Neural progenitor cell (in vitro differentiated cells): ENCODE results near the gene MEF2D. TPM values are rescaled to one million over a fixed set of nuclear protein-coding genes. Genes with fewer than 3 reads are reported as not detected.

Source experiments
- DNase-seq: peaks from one replicate; pipeline ENCODE4 v3.0.0-alpha.2; 2016; ENCODE audit warnings: low spot score
- H2AFZ ChIP-seq: fragments of 200-600 bp; sonication (generic); replicated peaks from 2 replicates; pipeline ENCODE4 v1.6.1; 2016; ENCODE audit warnings: antibody characterized with exemption
- H3F3A ChIP-seq: fragments of 200-600 bp; sonication (generic); 2 replicates; pipeline ENCODE4 v1.6.1; 2016; ENCODE audit warnings: antibody characterized with exemption, low read depth
- H3K27ac ChIP-seq: fragments of 200-600 bp; sonication (generic); 2 replicates; pipeline ENCODE4 v1.5.1; 2016; ENCODE audit warnings: mild to moderate bottlenecking
- H3K27me3 ChIP-seq: fragments of 200-600 bp; sonication (generic); 2 replicates; pipeline ENCODE4 v1.6.1; 2016; ENCODE audit warnings: mild to moderate bottlenecking, moderate library complexity
- H3K36me3 ChIP-seq: fragments of 200-600 bp; sonication (generic); 2 replicates; pipeline ENCODE4 v1.5.1; 2016
- H3K4me1 ChIP-seq: fragments of 200-600 bp; sonication (generic); 2 replicates; pipeline ENCODE4 v1.6.1; 2016; ENCODE audit warnings: mixed run types
- H3K4me2 ChIP-seq: fragments of 200-600 bp; sonication (generic); 2 replicates; pipeline ENCODE4 v1.6.1; 2016
- H3K4me3 ChIP-seq: fragments of 200-600 bp; sonication (generic); 2 replicates; pipeline ENCODE4 v1.5.1; 2016
- H3K79me2 ChIP-seq: fragments of 200-600 bp; sonication (generic); 2 replicates; pipeline ENCODE4 v1.6.1; 2016; ENCODE audit warnings: low read depth
- H3K9ac ChIP-seq: fragments of 200-600 bp; sonication (generic); 2 replicates; pipeline ENCODE4 v1.6.1; 2016
- H3K9me3 ChIP-seq: fragments of 200-600 bp; sonication (generic); 2 replicates; pipeline ENCODE4 v1.5.1; 2016; ENCODE audit warnings: low read depth
- H4K20me1 ChIP-seq: fragments of 200-600 bp; sonication (generic); 2 replicates; pipeline ENCODE4 v1.6.1; 2016; ENCODE audit warnings: low read depth
- H3K27ac Mint-ChIP-seq: 3 replicates; pipeline ENCODE4 v1.8.0; 2021; ENCODE audit warnings: mixed read lengths
- H3K27me3 Mint-ChIP-seq: 2 replicates; pipeline ENCODE4 v1.8.0; 2022; ENCODE audit warnings: low read depth, mild to moderate bottlenecking, inconsistent platforms, moderate library complexity, mixed read lengths; ENCODE audit not compliant: insufficient read depth
- H3K36me3 Mint-ChIP-seq: 3 replicates; pipeline ENCODE4 v1.8.0; 2021; ENCODE audit warnings: mixed read lengths
- H3K4me1 Mint-ChIP-seq: 3 replicates; pipeline ENCODE4 v1.8.0; 2021; ENCODE audit warnings: mixed read lengths
- H3K4me3 Mint-ChIP-seq: 3 replicates; pipeline ENCODE4 v1.8.0; 2021; ENCODE audit warnings: mild to moderate bottlenecking, moderate library complexity, mixed read lengths
- H3K9me3 Mint-ChIP-seq: 3 replicates; pipeline ENCODE4 v1.8.0; 2020; ENCODE audit warnings: mixed read lengths
- EZH2 ChIP-seq: fragments of 200-600 bp; sonication (generic); IDR thresholded peaks from 2 replicates; pipeline ENCODE4 v1.6.1; 2017; ENCODE audit warnings: antibody characterized with exemption, mild to moderate bottlenecking, moderate library complexity
- EZH2phosphoT487 ChIP-seq: fragments of 200-600 bp; sonication (generic); IDR thresholded peaks from 2 replicates; pipeline ENCODE4 v1.6.1; 2017; ENCODE audit warnings: antibody characterized with exemption
- total RNA-seq: library from RNA; depleted of rRNA; stranded (reverse); fragments of >200 nt; gene quantifications from 2 replicates; pipeline ENCODE4 v1.2.3, GENCODE V29; 2015; ENCODE audit warnings: low replicate concordance
- TF ChIP-seq, protein P1 (sequence below): fragments of 200-600 bp; sonication (generic); IDR thresholded peaks from 2 replicates; pipeline ENCODE4 v1.5.1; 2017; ENCODE audit warnings: antibody characterized with exemption, mild to moderate bottlenecking

Gene MEF2D
- total RNA-seq: 1.8 and 7.1 TPM in 2 replicates

DNA sequence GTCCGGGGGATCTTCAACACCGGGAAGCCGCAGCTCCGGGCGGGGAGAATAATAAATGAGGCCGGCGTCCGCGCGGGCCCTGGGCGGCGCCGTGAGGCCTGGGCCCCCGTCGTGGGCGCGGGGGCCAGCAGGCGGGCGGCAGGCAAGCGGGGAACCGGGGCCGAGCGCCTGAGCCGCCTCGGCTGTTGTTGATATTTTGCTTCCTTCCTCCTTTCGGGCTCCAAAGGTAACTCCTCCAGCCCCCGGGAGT is at the start of gene MEF2D:
Gene MEF2D (minus strand): TSS at position 233 of the 250 bp plus-strand sequence. CDS start 17,483 bp downstream, outside the sequence.
- H3K79me2 ChIP-seq: peaks cover 34% of the 10 kb centered on the region
- no peaks in the 10 kb centered on the region for H3K9me3 ChIP-seq
- H3K4me3 ChIP-seq: peak within 1 kb of the TSS; percentile 93
- no peaks in the 10 kb centered on the region for H3K27me3 ChIP-seq
- H3K4me1 ChIP-seq: peaks cover 35% of the 10 kb centered on the region
- H3K27ac Mint-ChIP-seq: peak within 1 kb of the TSS; percentile 91
- peaks cover 8% of the 10 kb centered on the region for H3K27me3 Mint-ChIP-seq
- peak within 1 kb of the TSS; percentile 95 for H3K4me2 ChIP-seq
- peaks cover 44% of the 10 kb centered on the region for H3F3A ChIP-seq
- H3K36me3 ChIP-seq: no peaks in the 10 kb centered on the region
- DNase-seq: no peak
- TF ChIP-seq EZH2: no peak
- no peak for TF ChIP-seq EZH2phosphoT487
- TF ChIP-seq, protein P1, sequence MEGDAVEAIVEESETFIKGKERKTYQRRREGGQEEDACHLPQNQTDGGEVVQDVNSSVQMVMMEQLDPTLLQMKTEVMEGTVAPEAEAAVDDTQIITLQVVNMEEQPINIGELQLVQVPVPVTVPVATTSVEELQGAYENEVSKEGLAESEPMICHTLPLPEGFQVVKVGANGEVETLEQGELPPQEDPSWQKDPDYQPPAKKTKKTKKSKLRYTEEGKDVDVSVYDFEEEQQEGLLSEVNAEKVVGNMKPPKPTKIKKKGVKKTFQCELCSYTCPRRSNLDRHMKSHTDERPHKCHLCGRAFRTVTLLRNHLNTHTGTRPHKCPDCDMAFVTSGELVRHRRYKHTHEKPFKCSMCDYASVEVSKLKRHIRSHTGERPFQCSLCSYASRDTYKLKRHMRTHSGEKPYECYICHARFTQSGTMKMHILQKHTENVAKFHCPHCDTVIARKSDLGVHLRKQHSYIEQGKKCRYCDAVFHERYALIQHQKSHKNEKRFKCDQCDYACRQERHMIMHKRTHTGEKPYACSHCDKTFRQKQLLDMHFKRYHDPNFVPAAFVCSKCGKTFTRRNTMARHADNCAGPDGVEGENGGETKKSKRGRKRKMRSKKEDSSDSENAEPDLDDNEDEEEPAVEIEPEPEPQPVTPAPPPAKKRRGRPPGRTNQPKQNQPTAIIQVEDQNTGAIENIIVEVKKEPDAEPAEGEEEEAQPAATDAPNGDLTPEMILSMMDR: no peak
- peaks cover 2% of the 10 kb centered on the region for H3K36me3 Mint-ChIP-seq
- peaks cover 72% of the 10 kb centered on the region for H3K4me1 Mint-ChIP-seq
- peak within 1 kb of the TSS; percentile 83 for H3K27ac ChIP-seq
- H3K9me3 Mint-ChIP-seq: no peaks in the 10 kb centered on the region
- H3K9ac ChIP-seq: peak within 1 kb of the TSS; percentile 51
- H4K20me1 ChIP-seq: peaks cover 46% of the 10 kb centered on the region
- peak within 1 kb of the TSS; percentile 93 for H3K4me3 Mint-ChIP-seq
- H2AFZ ChIP-seq: peak within 1 kb of the TSS; percentile 82

DNA sequence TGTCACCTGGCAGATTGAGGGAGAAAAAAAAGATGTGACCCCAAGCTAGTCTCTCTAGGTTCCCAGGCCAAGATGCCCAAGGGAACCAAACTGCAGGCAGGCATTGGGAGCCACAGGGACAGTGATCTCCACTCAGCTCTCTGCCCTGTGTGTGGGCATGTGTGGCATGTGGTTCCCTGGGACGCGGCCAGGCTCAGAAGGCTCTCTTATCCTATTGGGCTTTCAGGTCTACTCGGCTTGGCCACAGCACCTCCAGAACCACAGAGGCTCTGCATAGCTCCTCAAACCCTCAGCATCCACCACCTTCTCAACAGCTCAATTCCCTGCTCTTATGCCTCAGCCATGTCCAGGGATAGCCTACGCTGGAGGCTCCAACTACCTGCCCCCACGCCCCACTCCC is 49.8 kb upstream of the MEF2D start:
- no peak overlapping the region for H3K27ac Mint-ChIP-seq
- Histone ChIP-seq H3K4me2 (no peak overlapping the region), H4K20me1 (no peaks in the 10 kb centered on the region), H3K79me2 (no peaks in the 10 kb centered on the region), H3K9me3 (no peaks in the 10 kb centered on the region), H3K36me3 (no peaks in the 10 kb centered on the region), H2AFZ (no peak overlapping the region), H3K27ac (no peak overlapping the region), H3K4me3 (no peak overlapping the region), H3K27me3 (no peaks in the 10 kb centered on the region), H3F3A (no peaks in the 10 kb centered on the region), H3K9ac (no peak overlapping the region), H3K4me1 (no peaks in the 10 kb centered on the region)
- TF ChIP-seq EZH2phosphoT487: no peak
- TF ChIP-seq, protein P1: no peak
- TF ChIP-seq EZH2: no peak
- H3K4me3 Mint-ChIP-seq: no peak overlapping the region
- no peaks in the 10 kb centered on the region for H3K4me1 Mint-ChIP-seq
- H3K36me3 Mint-ChIP-seq: peaks cover 26% of the 10 kb centered on the region
- H3K27me3 Mint-ChIP-seq: peaks cover 9% of the 10 kb centered on the region
- H3K9me3 Mint-ChIP-seq: no peaks in the 10 kb centered on the region
- no peak for DNase-seq

DNA sequence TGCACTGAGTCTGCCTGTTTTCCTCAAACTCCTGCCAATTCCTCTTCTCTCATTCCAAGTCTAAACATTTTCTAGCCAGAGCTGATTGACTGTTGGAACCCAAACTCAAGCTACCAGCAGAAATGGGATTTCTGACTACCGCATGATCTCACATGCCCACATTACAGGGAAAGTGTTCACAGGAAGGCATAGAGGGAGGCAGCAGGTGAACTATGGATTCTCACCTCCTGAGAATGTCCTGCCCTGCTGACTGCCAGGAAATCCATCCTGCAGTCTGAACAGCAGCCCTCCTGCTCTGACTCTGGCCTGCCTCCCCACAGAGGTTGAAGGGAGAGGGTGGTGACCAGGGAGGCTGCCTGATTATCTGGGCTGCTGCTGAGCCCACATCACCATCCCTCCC is 49.3 kb upstream of the MEF2D start:
- no peak overlapping the region for H3K4me3 ChIP-seq
- no peaks in the 10 kb centered on the region for H3K79me2 ChIP-seq
- TF ChIP-seq EZH2: no peak
- TF ChIP-seq, protein P1: no peak
- no peak for TF ChIP-seq EZH2phosphoT487
- H3K9ac ChIP-seq: no peak overlapping the region
- no peaks in the 10 kb centered on the region for H3K4me1 Mint-ChIP-seq
- H3K4me2 ChIP-seq: no peak overlapping the region
- H3K9me3 Mint-ChIP-seq: no peaks in the 10 kb centered on the region
- no peaks in the 10 kb centered on the region for H3K9me3 ChIP-seq
- no peaks in the 10 kb centered on the region for H4K20me1 ChIP-seq
- no peaks in the 10 kb centered on the region for H3K4me1 ChIP-seq
- peaks cover 10% of the 10 kb centered on the region for H3K27me3 Mint-ChIP-seq
- H3K4me3 Mint-ChIP-seq: no peak overlapping the region
- no peaks in the 10 kb centered on the region for H3F3A ChIP-seq
- H3K27ac ChIP-seq: no peak overlapping the region
- H3K27me3 ChIP-seq: no peaks in the 10 kb centered on the region
- DNase-seq: no peak
- H3K36me3 Mint-ChIP-seq: peaks cover 26% of the 10 kb centered on the region
- H3K27ac Mint-ChIP-seq: no peak overlapping the region
- no peak overlapping the region for H2AFZ ChIP-seq
- no peaks in the 10 kb centered on the region for H3K36me3 ChIP-seq

DNA sequence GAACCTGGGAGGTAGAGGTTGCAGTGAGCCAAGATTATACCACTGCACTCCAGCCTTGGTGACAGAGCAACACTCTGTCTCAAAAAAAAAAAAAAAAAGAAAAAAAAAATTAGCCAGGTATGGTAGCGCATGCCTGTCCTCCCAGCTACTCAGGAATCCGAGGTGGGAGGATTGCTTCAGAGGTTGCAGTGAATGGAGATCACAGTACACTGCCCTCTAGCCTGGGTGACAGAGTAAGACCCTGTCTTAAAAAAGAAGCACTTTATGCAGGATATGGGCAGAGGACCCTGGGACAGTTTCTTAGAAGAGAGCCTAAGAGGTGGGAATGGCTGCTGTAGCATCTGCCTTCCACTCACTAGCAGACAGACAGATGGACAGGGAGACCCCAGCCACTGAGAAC is 48.8 kb upstream of the MEF2D start:
- H3K27ac ChIP-seq: no peak overlapping the region
- H3K9me3 ChIP-seq: no peaks in the 10 kb centered on the region
- no peaks in the 10 kb centered on the region for H3K36me3 ChIP-seq
- no peak overlapping the region for H3K9ac ChIP-seq
- Mint-ChIP-seq H3K4me3 (no peak overlapping the region), H3K27me3 (peaks cover 10% of the 10 kb centered on the region), H3K4me1 (no peaks in the 10 kb centered on the region), H3K36me3 (peaks cover 28% of the 10 kb centered on the region), H3K27ac (no peak overlapping the region), H3K9me3 (no peaks in the 10 kb centered on the region)
- H2AFZ ChIP-seq: no peak overlapping the region
- H3F3A ChIP-seq: no peaks in the 10 kb centered on the region
- H3K4me3 ChIP-seq: no peak overlapping the region
- no peak for TF ChIP-seq EZH2
- no peak for TF ChIP-seq EZH2phosphoT487
- TF ChIP-seq, protein P1: no peak
- H3K79me2 ChIP-seq: no peaks in the 10 kb centered on the region
- H3K4me1 ChIP-seq: no peaks in the 10 kb centered on the region
- DNase-seq: no peak
- H4K20me1 ChIP-seq: no peaks in the 10 kb centered on the region
- H3K4me2 ChIP-seq: no peak overlapping the region
- H3K27me3 ChIP-seq: no peaks in the 10 kb centered on the region
